ENCODE data around the gene NEDD4L. TPM values are rescaled to one million over a fixed set of nuclear protein-coding genes. Genes with fewer than 3 reads are reported as not detected.

The NEDD4L gene
- total RNA-seq, 1 donor = 31.5 TPM

- H3K4me3 ChIP-seq (ENCODE audit: low read depth, low read length) = no peak overlapping the region
- no peak for DNase-seq (ENCODE audit: low read depth)
- no peak for TF ChIP-seq CTCF (IDR thresholded peaks at IDR 0.05; ENCODE audit: insufficient read depth, low read depth, low read length)
These were observed 306.5 kb downstream of the NEDD4L start for GRCh38 chr18:58350526-58350925.

- TF ChIP-seq CTCF (IDR thresholded peaks at IDR 0.05; ENCODE audit: insufficient read depth, low read depth, low read length) = no peak
- H3K4me3 ChIP-seq (ENCODE audit: low read depth, low read length) = no peak overlapping the region
- no peak for DNase-seq (ENCODE audit: low read depth)
These were observed 307.8 kb downstream of the NEDD4L start for GRCh38 chr18:58351776-58352175.

- no peak for DNase-seq (ENCODE audit: low read depth)
- no peak for TF ChIP-seq CTCF (IDR thresholded peaks at IDR 0.05; ENCODE audit: insufficient read depth, low read depth, low read length)
- H3K4me3 ChIP-seq (ENCODE audit: low read depth, low read length) = no peak overlapping the region
These were observed 309.6 kb downstream of the NEDD4L start for GRCh38 chr18:58353581-58353980.

GRCh38 chr18:58354051-58354450, 310.0 kb downstream of the NEDD4L start:
- TF ChIP-seq CTCF (IDR thresholded peaks at IDR 0.05; ENCODE audit: insufficient read depth, low read depth, low read length) = no peak
- no peak for DNase-seq (ENCODE audit: low read depth)
- no peak overlapping the region for H3K4me3 ChIP-seq (ENCODE audit: low read depth, low read length)

- no peak for TF ChIP-seq CTCF (IDR thresholded peaks at IDR 0.05; ENCODE audit: insufficient read depth, low read depth, low read length)
- DNase-seq (ENCODE audit: low read depth) = no peak
- H3K4me3 ChIP-seq (ENCODE audit: low read depth, low read length) = no peak overlapping the region
These were observed 310.8 kb downstream of the NEDD4L start for GRCh38 chr18:58354791-58355190.

GRCh38 chr18:58355243-58355642, 311.2 kb downstream of the NEDD4L start:
- DNase-seq (ENCODE audit: low read depth) = no peak
- no peak overlapping the region for H3K4me3 ChIP-seq (ENCODE audit: low read depth, low read length)
- TF ChIP-seq CTCF (IDR thresholded peaks at IDR 0.05; ENCODE audit: insufficient read depth, low read depth, low read length) = no peak

- peak; percentile 29 for DNase-seq (ENCODE audit: low read depth)
- H3K4me3 ChIP-seq (ENCODE audit: low read depth, low read length) = no peak overlapping the region
- no peak for TF ChIP-seq CTCF (IDR thresholded peaks at IDR 0.05; ENCODE audit: insufficient read depth, low read depth, low read length)
These were observed 315.2 kb downstream of the NEDD4L start for GRCh38 chr18:58359218-58359617.

Measured in fibroblast of villous mesenchyme (primary cell).